Measurements from ENCODE around the gene SUSD2. TPM values are rescaled to one million over a fixed set of nuclear protein-coding genes. Genes with fewer than 3 reads are reported as not detected.

Gene SUSD2
- total RNA-seq, 3 donors from 2014 or later, result 0.80 to 7.9 (median 5.6) TPM

- H3K27me3 ChIP-seq, result no peaks in the 10 kb centered on the region
- no peak for TF ChIP-seq POLR2A (IDR thresholded peaks at IDR 0.05)
- peak; percentile 50 to 75 (median 71) for TF ChIP-seq CTCF (IDR thresholded peaks at IDR 0.05)
- H3K4me1 ChIP-seq, result peaks cover 3 to 10% of the 10 kb centered on the region in 2 donors
- no peaks in the 10 kb centered on the region for H3K36me3 ChIP-seq
- H3K9me3 ChIP-seq, result no peaks in the 10 kb centered on the region
- H3K27ac ChIP-seq, result peak overlapping the region; percentile 55 to 84
- peak overlapping the region; percentile 81 to 95 (median 85) for H3K4me3 ChIP-seq
- peak; percentile 67 to 77 for DNase-seq (ENCODE audit: low spot score in 2 of 2)
- intact Hi-C loops (cut with DNase I; ENCODE audit: low total_unique reads), result no loop called here
Measured at GRCh38 chr22:24156913-24157821, 24.1 kb upstream of the SUSD2 start.

- Histone ChIP-seq H3K27ac (peak overlapping the region in 1 of 2 donors; percentile 84), H3K4me3 (peak overlapping the region; percentile 81 to 95 (median 85)), H3K4me1 (peaks cover 3 to 10% of the 10 kb centered on the region in 2 donors), H3K36me3 (no peaks in the 10 kb centered on the region), H3K9me3 (no peaks in the 10 kb centered on the region), H3K27me3 (no peaks in the 10 kb centered on the region)
- TF ChIP-seq POLR2A (IDR thresholded peaks at IDR 0.05), result no peak
- no peak for TF ChIP-seq POLR2AphosphoS5 (IDR thresholded peaks at IDR 0.05)
- no peak for TF ChIP-seq CTCF (IDR thresholded peaks at IDR 0.05)
- intact Hi-C loops (cut with DNase I; ENCODE audit: low total_unique reads), result no loop called here
- DNase-seq (ENCODE audit: low spot score in 2 of 2), result no peak
Measured at GRCh38 chr22:24157822-24158135, 23.5 kb upstream of the SUSD2 start.

- no peak for DNase-seq (ENCODE audit: low spot score in 2 of 2)
Measured at GRCh38 chr22:24159650-24160049, 21.6 kb upstream of the SUSD2 start.

GRCh38 chr22:24160546-24160945 is 20.7 kb upstream of the SUSD2 start:
- H3K36me3 ChIP-seq, result no peaks in the 10 kb centered on the region
- TF ChIP-seq CTCF (IDR thresholded peaks at IDR 0.05) (no peak), POLR2A (IDR thresholded peaks at IDR 0.05) (no peak), POLR2AphosphoS5 (IDR thresholded peaks at IDR 0.05) (no peak)
- H3K27me3 ChIP-seq, result no peaks in the 10 kb centered on the region
- peak overlapping the region in 1 of 2 donors; percentile 76 for H3K27ac ChIP-seq
- H3K4me3 ChIP-seq, result no peak overlapping the region
- H3K9me3 ChIP-seq, result no peaks in the 10 kb centered on the region
- H3K4me1 ChIP-seq, result peaks cover 3 to 10% of the 10 kb centered on the region in 2 donors
- intact Hi-C loops (cut with DNase I; ENCODE audit: low total_unique reads), result no loop called here
- DNase-seq (ENCODE audit: low spot score in 2 of 2), result no peak

More at GRCh38 chr22:24159650-24160049, 21.6 kb upstream of the SUSD2 start:
- H3K27me3 ChIP-seq, result no peaks in the 10 kb centered on the region
- H3K27ac ChIP-seq, result peak overlapping the region in 1 of 2 donors; percentile 28
- no peaks in the 10 kb centered on the region for H3K36me3 ChIP-seq
- TF ChIP-seq POLR2A (IDR thresholded peaks at IDR 0.05), result no peak
- TF ChIP-seq CTCF (IDR thresholded peaks at IDR 0.05), result no peak
- no peak for TF ChIP-seq POLR2AphosphoS5 (IDR thresholded peaks at IDR 0.05)
- intact Hi-C loops (cut with DNase I; ENCODE audit: low total_unique reads), result no loop called here
- H3K9me3 ChIP-seq, result no peaks in the 10 kb centered on the region
- H3K4me1 ChIP-seq, result peaks cover 3 to 12% of the 10 kb centered on the region in 2 donors
- H3K4me3 ChIP-seq, result no peak overlapping the region

GRCh38 chr22:24161485-24161884 is 19.8 kb upstream of the SUSD2 start:
- TF ChIP-seq POLR2A (IDR thresholded peaks at IDR 0.05), result no peak
- no peak for TF ChIP-seq POLR2AphosphoS5 (IDR thresholded peaks at IDR 0.05)
- TF ChIP-seq CTCF (IDR thresholded peaks at IDR 0.05), result no peak
- intact Hi-C loops (cut with DNase I; ENCODE audit: low total_unique reads), result no loop called here
- peaks cover 3 to 9% of the 10 kb centered on the region in 2 donors for H3K4me1 ChIP-seq

More at GRCh38 chr22:24161485-24161884, 19.8 kb upstream of the SUSD2 start:
- Histone ChIP-seq H3K9me3 (no peaks in the 10 kb centered on the region), H3K27me3 (no peaks in the 10 kb centered on the region), H3K27ac (peak overlapping the region; percentile 14 to 76), H3K4me3 (no peak overlapping the region), H3K36me3 (peaks cover 3% of the 10 kb centered on the region)
- no peak for DNase-seq (ENCODE audit: low spot score in 2 of 2)
